Testis (tissue), 3 donors: ENCODE data around the gene CIT. TPM values are rescaled to one million over a fixed set of nuclear protein-coding genes. Genes with fewer than 3 reads are reported as not detected.

Experiments
- DNase-seq: peaks from one replicate; pipeline ENCODE4 v3.0.0-alpha.2; 2019
- H3K27ac ChIP-seq, 2 donors: fragments of 200-600 bp; sonication (generic); one replicate each; pipeline ENCODE4 v1.5.1; 2019
- H3K27me3 ChIP-seq: fragments of 200-600 bp; sonication (generic); one replicate; pipeline ENCODE4 v1.5.1; 2019
- H3K36me3 ChIP-seq: fragments of 200-600 bp; sonication (generic); one replicate; pipeline ENCODE4 v1.5.1; 2017; ENCODE audit warnings: low read depth; ENCODE audit errors: missing control alignments
- H3K4me1 ChIP-seq: fragments of 200-600 bp; sonication (generic); one replicate; pipeline ENCODE4 v1.5.1; 2019
- H3K4me3 ChIP-seq, 2 donors: fragments of 200-600 bp; sonication (generic); one replicate each; pipeline ENCODE4 v1.5.1; 2017 to 2019
- H3K9me3 ChIP-seq: fragments of 200-600 bp; sonication (generic); one replicate; pipeline ENCODE4 v1.5.1; 2017
- POLR2A ChIP-seq: fragments of 450-650 bp; IDR thresholded peaks from one replicate; pipeline ENCODE4 v1.6.1; 2017; ENCODE audit warnings: antibody characterized with exemption, mild to moderate bottlenecking, moderate library complexity
- WGBS, 2 donors: methylation state at CpG; one replicate each; pipeline ENCODE4 v1.1.5; 2018; 5-methylcytosine and 5-hydroxymethylcytosine counted together
- intact Hi-C: fragments of 100-400 bp; cut with DNase I; formaldehyde crosslinking; loops from one replicate; pipeline ENCODE4 v1.15.1; 2023; ENCODE audit warnings: low total_unique reads
- polyA plus RNA-seq: library from polyadenylated mRNA; stranded (reverse); fragments of 350-450 nt; fragmentation: Illumina TruSeq; extraction: RNeasy Lipid Tissue Mini Kit (QIAGEN cat#74804); gene quantifications from one replicate; pipeline ENCODE4 v1.2.3, GENCODE V29; 2014; ENCODE audit warnings: low read depth, low replicate concordance; ENCODE audit not compliant: insufficient read depth
- total RNA-seq, 2 donors: library from RNA; depleted of rRNA; stranded (reverse); fragments of >200 nt; gene quantifications; one replicate each; pipeline ENCODE4 v1.2.3, GENCODE V29; 2016
- TF ChIP-seq, protein P1 (sequence below), 3 experiments: fragments of 450-650 bp in 2 of 3; fragments of 200-600 bp in 1 of 3; sonication (generic) in 1 of 3; IDR thresholded peaks; one replicate each; pipeline ENCODE4 v1.5.1; 2016 to 2019; ENCODE audit warnings: antibody characterized with exemption in 3 of 3, mild to moderate bottlenecking in 2 of 3, moderate library complexity in 1 of 3

The CIT gene
- total and polyA plus RNA-seq, 3 donors from 2014 or later = 14.6 to 30.0 (median 20.0) TPM

DNA sequence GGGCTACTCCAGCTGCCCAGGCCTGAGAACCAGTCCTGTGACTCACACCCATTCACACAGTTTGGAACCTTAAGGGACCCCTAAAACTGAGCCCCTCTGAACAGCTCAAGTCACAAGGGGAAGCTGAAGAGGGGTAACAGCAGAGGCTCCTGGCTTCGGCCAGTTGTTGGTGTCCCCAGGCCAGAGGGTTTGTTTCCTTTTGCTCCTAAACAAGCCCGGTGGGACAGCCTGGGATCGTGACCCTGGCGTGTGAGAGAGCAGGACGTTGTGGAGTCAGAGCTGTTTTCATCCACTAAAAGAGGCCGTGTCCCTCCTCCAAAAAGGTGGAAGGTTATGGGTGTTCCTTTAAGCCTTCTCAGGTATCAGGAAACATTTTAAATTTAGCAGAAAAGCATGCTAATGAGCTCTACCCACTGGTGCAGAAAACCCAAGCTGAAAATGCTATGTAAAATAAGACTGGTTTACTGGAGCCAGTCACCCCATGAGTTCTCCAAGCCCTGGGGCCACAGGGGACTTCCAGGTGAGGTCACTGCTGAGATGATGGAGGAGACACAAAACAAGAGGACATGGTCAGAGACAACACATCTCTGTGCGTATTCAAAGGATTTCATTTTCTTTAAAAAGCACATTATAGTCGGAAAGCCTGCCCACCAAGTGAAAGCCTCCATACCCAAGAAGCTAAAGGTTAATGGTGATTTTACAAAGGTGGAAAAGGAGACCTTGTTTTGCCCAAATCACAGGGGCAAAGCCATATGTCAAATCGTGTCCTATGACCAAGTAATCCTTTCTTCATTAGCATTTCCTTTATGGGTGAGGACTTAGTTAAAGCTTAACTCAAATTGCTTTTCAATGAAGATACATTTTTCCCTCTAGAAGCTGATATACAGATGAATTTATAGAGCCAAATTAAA lies 195.1 kb downstream of the CIT start:
- no peak overlapping the region for H3K4me3 ChIP-seq
- H3K4me1 ChIP-seq = peaks cover 4% of the 10 kb centered on the region
- H3K36me3 ChIP-seq = no peaks in the 10 kb centered on the region
- DNase-seq = no peak
- no peaks in the 10 kb centered on the region for H3K9me3 ChIP-seq
- intact Hi-C loops = no loop called here
- H3K27ac ChIP-seq = peak overlapping the region in 1 of 2 donors; percentile 54
- 83% methylated on average over 9 of the region's 9 CpGs for WGBS, 2 donors
- TF ChIP-seq, protein P1, sequence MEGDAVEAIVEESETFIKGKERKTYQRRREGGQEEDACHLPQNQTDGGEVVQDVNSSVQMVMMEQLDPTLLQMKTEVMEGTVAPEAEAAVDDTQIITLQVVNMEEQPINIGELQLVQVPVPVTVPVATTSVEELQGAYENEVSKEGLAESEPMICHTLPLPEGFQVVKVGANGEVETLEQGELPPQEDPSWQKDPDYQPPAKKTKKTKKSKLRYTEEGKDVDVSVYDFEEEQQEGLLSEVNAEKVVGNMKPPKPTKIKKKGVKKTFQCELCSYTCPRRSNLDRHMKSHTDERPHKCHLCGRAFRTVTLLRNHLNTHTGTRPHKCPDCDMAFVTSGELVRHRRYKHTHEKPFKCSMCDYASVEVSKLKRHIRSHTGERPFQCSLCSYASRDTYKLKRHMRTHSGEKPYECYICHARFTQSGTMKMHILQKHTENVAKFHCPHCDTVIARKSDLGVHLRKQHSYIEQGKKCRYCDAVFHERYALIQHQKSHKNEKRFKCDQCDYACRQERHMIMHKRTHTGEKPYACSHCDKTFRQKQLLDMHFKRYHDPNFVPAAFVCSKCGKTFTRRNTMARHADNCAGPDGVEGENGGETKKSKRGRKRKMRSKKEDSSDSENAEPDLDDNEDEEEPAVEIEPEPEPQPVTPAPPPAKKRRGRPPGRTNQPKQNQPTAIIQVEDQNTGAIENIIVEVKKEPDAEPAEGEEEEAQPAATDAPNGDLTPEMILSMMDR (IDR thresholded peaks at IDR 0.05) = no peak
- no peak for TF ChIP-seq POLR2A
- no peaks in the 10 kb centered on the region for H3K27me3 ChIP-seq

DNA sequence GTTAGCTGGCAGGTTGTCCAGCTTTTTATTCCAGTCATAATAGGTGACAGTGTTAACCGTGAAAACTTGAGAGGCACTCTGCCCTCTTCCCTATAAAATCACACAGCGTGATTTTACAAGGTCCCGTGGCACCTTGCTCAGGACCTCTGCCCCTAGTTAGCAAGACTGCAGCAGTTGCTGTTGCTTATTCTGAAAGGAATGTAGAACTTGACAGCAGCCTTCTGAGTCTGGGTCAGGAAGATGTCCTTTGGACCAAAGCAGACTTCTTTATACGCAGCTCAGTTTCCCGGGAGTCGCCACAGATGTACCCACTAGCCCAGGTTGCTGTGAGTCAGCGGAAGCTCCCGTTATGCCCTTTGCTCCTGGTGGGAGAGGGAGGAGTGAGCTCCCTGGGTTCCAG lies 196.0 kb downstream of the CIT start:
- intact Hi-C loops = no loop called here
- 92 to 93% methylated on average over 8 of the region's 8 CpGs for WGBS, 2 donors
- no peaks in the 10 kb centered on the region for H3K36me3 ChIP-seq

DNA sequence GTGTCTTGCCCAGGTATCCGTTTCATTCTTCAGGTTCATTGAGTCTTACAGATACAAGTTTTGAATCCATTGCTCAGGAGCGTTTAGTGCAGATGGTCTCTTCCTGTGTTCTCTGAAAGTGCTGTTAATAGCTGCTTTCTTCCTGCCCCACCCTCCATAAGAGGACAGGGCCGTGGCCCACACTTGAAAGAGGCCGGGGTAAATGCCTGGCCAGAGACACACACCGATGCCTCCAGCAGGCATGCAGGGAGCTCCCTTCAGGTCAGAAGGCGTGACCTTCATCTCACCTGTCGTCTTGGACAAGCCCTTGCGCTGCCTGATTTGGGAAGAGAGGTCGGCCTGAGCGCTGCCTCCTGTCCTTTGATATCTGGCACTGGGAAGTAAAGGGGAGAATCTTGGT lies 197.6 kb downstream of the CIT start:
- intact Hi-C loops = no loop called here
- no peaks in the 10 kb centered on the region for H3K27me3 ChIP-seq
- H3K4me3 ChIP-seq = no peak overlapping the region
- H3K4me1 ChIP-seq = peaks cover 4% of the 10 kb centered on the region
- H3K9me3 ChIP-seq = no peaks in the 10 kb centered on the region
- TF ChIP-seq POLR2A = no peak
- TF ChIP-seq, protein P1 (IDR thresholded peaks at IDR 0.05) = no peak
- 91 to 93% methylated on average over 5 to 10 of the region's 10 CpGs for WGBS, 2 donors
- H3K36me3 ChIP-seq = no peaks in the 10 kb centered on the region
- H3K27ac ChIP-seq = no peak overlapping the region
- no peak for DNase-seq

More for the DNA sequence above, 196.0 kb downstream of the CIT start:
- Histone ChIP-seq H3K4me1 (peaks cover 4% of the 10 kb centered on the region), H3K27ac (no peak overlapping the region), H3K9me3 (no peaks in the 10 kb centered on the region), H3K4me3 (no peak overlapping the region), H3K27me3 (no peaks in the 10 kb centered on the region)
- TF ChIP-seq POLR2A = no peak
- TF ChIP-seq, protein P1 (IDR thresholded peaks at IDR 0.05) = no peak
- no peak for DNase-seq

DNA sequence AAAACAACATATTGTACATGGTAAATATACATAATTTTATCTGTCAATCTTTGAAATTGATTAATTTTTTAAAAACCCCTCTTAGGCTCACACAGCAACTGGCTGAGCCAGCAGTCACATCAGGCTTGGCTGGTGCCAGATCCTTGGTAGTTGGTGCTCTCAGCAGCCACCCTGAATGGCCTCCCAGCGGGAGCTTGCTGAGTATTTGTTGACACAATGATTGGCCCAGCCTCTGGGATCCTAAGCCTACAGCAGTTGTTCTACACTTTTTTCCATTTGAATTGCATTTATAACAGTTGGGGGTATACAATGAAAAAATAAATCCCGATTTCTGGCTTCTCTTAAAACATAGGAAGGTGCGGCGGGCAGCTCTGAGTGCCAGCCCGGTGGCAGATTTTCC lies 198.0 kb downstream of the CIT start:
- TF ChIP-seq POLR2A = no peak
- TF ChIP-seq, protein P1 (IDR thresholded peaks at IDR 0.05) = no peak
- H3K27ac ChIP-seq = no peak overlapping the region
- no peak overlapping the region for H3K4me3 ChIP-seq
- no peaks in the 10 kb centered on the region for H3K9me3 ChIP-seq
- H3K4me1 ChIP-seq = peaks cover 4% of the 10 kb centered on the region
- H3K36me3 ChIP-seq = no peaks in the 10 kb centered on the region
- 94 to 95% methylated on average over 5 of the region's 5 CpGs for WGBS, 2 donors
- intact Hi-C loops = no loop called here
- H3K27me3 ChIP-seq = no peaks in the 10 kb centered on the region
- no peak for DNase-seq

DNA sequence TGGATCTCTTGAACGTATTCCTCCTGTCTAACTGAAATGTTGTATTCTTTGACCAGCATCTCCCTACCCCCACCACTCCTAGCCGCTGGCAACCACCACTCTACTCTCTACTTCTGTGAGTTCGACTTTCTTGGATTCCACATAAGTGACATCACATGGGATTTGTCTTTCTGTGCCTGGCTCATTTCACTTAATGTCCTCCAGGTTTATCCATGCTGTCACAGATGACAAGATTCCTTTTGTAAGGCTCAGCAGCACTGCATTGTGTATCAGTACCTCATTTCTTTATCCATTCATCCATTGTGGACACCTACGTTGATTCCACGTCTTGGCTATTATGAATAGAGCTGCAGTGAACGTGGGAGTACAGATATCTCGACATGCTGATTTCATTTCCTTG lies 198.7 kb downstream of the CIT start:
- Histone ChIP-seq H3K27me3 (no peaks in the 10 kb centered on the region), H3K9me3 (no peaks in the 10 kb centered on the region), H3K4me1 (peaks cover 4% of the 10 kb centered on the region), H3K36me3 (no peaks in the 10 kb centered on the region), H3K27ac (no peak overlapping the region), H3K4me3 (no peak overlapping the region)
- DNase-seq = no peak
- TF ChIP-seq, protein P1 (IDR thresholded peaks at IDR 0.05) = no peak
- no peak for TF ChIP-seq POLR2A
- intact Hi-C loops = no loop called here
- WGBS, 2 donors = 85 to 86% methylated on average over 7 of the region's 7 CpGs
